NT2/D1 (cell line): ENCODE measurements around the gene KCNS3.

ENCODE experiments used
- DNase-seq: peaks from one replicate; pipeline ENCODE4 v3.0.0-alpha.2; 2011; ENCODE audit warnings: low read depth, low spot score
- H3K27me3 ChIP-seq: 2 replicates; pipeline ENCODE4 v1.6.0; 2011; ENCODE audit warnings: mild to moderate bottlenecking; ENCODE audit not compliant: insufficient read length, insufficient read depth
- H3K36me3 ChIP-seq: 2 replicates; pipeline ENCODE4 v1.6.1; 2011; ENCODE audit warnings: mild to moderate bottlenecking, low read length, mixed read lengths; ENCODE audit not compliant: insufficient read depth, insufficient read length
- H3K4me1 ChIP-seq: 2 replicates; pipeline ENCODE4 v1.5.1; 2011; ENCODE audit not compliant: insufficient read depth, insufficient read length
- H3K4me3 ChIP-seq: 2 replicates; pipeline ENCODE4 v1.5.1; 2011; ENCODE audit warnings: low read depth; ENCODE audit not compliant: insufficient read length
- H3K9ac ChIP-seq: 2 replicates; pipeline ENCODE4 v1.6.0; 2011; ENCODE audit warnings: low read depth; ENCODE audit not compliant: insufficient read length
- H3K9me3 ChIP-seq: 2 replicates; pipeline ENCODE4 v1.5.1; 2011; ENCODE audit warnings: mild to moderate bottlenecking, low read length; ENCODE audit not compliant: insufficient read depth
- SUZ12 ChIP-seq: IDR thresholded peaks from 2 replicates; pipeline ENCODE4 v1.6.1; 2011; ENCODE audit not compliant: insufficient read length, insufficient read depth; ENCODE audit errors: extremely low read depth
- YY1 ChIP-seq: IDR thresholded peaks from 2 replicates; pipeline ENCODE4 v1.6.1; 2011; ENCODE audit not compliant: insufficient read length, insufficient read depth
- ZNF274 ChIP-seq: IDR thresholded peaks from 2 replicates; pipeline ENCODE4 v1.6.1; 2011; ENCODE audit warnings: mild to moderate bottlenecking, low read depth, low read length

KCNS3 gene

DNA sequence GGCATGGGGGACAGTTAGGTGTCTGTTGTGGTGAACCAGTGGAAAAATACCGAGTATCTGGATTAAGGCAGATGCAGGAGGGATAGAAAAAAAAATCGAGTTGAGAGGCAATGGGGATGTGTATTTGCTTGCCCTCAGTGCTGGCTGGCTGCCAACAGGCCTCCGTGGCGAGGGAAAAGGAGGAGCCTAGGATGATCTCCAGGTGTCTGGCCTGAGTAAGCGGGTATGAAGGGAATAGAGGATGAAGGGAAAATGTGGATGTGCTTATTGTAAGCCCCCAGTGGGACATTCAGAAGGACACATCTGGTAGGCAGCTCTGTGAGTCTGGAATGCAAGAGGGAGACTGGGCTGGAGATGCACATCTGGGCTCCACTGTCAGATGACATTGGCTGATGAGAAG is 22.8 kb downstream of the KCNS3 start:
- TF ChIP-seq ZNF274 (no peak), SUZ12 (no peak), YY1 (no peak)
- no peaks in the 10 kb centered on the region for H3K9me3 ChIP-seq
- no peak overlapping the region for H3K4me3 ChIP-seq
- H3K9ac ChIP-seq = no peak overlapping the region
- peaks cover 2% of the 10 kb centered on the region for H3K4me1 ChIP-seq
- DNase-seq = no peak
- H3K36me3 ChIP-seq = no peaks in the 10 kb centered on the region
- no peaks in the 10 kb centered on the region for H3K27me3 ChIP-seq

- H3K4me3 ChIP-seq = no peak overlapping the region
- no peak overlapping the region for H3K9ac ChIP-seq
- H3K9me3 ChIP-seq = peaks cover 6% of the 10 kb centered on the region; the same call in 1 of the 2 replicates
- TF ChIP-seq ZNF274 = no peak
- no peak for TF ChIP-seq SUZ12
- no peak for TF ChIP-seq YY1
- no peaks in the 10 kb centered on the region for H3K4me1 ChIP-seq
- H3K27me3 ChIP-seq = no peaks in the 10 kb centered on the region
- no peak for DNase-seq
- no peaks in the 10 kb centered on the region for H3K36me3 ChIP-seq
These were observed 32.5 kb downstream of the KCNS3 start for GRCh38 chr2:17910980-17911379.

GRCh38 chr2:17911491-17912260 is 33.2 kb downstream of the KCNS3 start:
- H3K4me1 ChIP-seq = no peaks in the 10 kb centered on the region
- TF ChIP-seq ZNF274 = no peak
- no peak for TF ChIP-seq SUZ12
- no peak for TF ChIP-seq YY1
- H3K9me3 ChIP-seq = peaks cover 6% of the 10 kb centered on the region; the same call in 1 of the 2 replicates
- H3K9ac ChIP-seq = no peak overlapping the region
- DNase-seq = no peak
- no peaks in the 10 kb centered on the region for H3K36me3 ChIP-seq
- H3K27me3 ChIP-seq = no peaks in the 10 kb centered on the region
- no peak overlapping the region for H3K4me3 ChIP-seq

GRCh38 chr2:17912266-17912691 is 33.8 kb downstream of the KCNS3 start:
- Histone ChIP-seq H3K9ac (no peak overlapping the region), H3K4me1 (no peaks in the 10 kb centered on the region), H3K4me3 (no peak overlapping the region), H3K36me3 (no peaks in the 10 kb centered on the region), H3K27me3 (no peaks in the 10 kb centered on the region), H3K9me3 (peaks cover 6% of the 10 kb centered on the region; the same call in 1 of the 2 replicates)
- TF ChIP-seq YY1 (no peak), SUZ12 (no peak), ZNF274 (no peak)
- DNase-seq = no peak

DNA sequence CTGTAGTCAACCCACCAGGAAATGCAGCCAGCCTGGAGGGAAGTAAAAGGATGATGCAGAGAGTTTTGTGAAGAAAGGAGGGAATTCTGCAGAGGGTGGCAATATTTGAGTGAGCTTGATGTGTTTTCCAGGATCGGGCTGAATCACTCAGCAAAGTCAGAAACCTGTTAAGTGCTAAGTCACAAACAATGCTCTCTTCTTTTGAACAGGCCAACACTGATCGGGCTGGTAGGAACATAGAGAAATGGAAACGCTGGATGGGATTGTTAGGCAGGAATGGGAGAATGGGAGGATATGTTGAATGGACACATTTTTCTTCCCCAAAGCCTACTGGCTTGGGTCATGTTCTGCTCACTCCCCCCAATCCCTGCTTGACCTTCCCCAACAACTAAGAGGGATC is 36.6 kb downstream of the KCNS3 start:
- no peak overlapping the region for H3K4me3 ChIP-seq
- no peaks in the 10 kb centered on the region for H3K9me3 ChIP-seq
- H3K27me3 ChIP-seq = no peaks in the 10 kb centered on the region
- no peak for TF ChIP-seq SUZ12
- TF ChIP-seq YY1 = no peak
- TF ChIP-seq ZNF274 = no peak
- H3K36me3 ChIP-seq = no peaks in the 10 kb centered on the region
- DNase-seq = no peak
- no peaks in the 10 kb centered on the region for H3K4me1 ChIP-seq
- H3K9ac ChIP-seq = no peak overlapping the region

GRCh38 chr2:17915811-17916518 is 37.5 kb downstream of the KCNS3 start:
- no peak overlapping the region for H3K9ac ChIP-seq
- no peaks in the 10 kb centered on the region for H3K36me3 ChIP-seq
- TF ChIP-seq YY1 (no peak), SUZ12 (no peak), ZNF274 (no peak)
- no peaks in the 10 kb centered on the region for H3K27me3 ChIP-seq
- no peaks in the 10 kb centered on the region for H3K9me3 ChIP-seq
- no peak for DNase-seq
- no peaks in the 10 kb centered on the region for H3K4me1 ChIP-seq
- H3K4me3 ChIP-seq = no peak overlapping the region

- TF ChIP-seq ZNF274 (no peak), SUZ12 (no peak), YY1 (no peak)
- Histone ChIP-seq H3K4me3 (no peak overlapping the region), H3K9me3 (no peaks in the 10 kb centered on the region), H3K27me3 (no peaks in the 10 kb centered on the region), H3K36me3 (no peaks in the 10 kb centered on the region), H3K4me1 (no peaks in the 10 kb centered on the region), H3K9ac (no peak overlapping the region)
- no peak for DNase-seq
These were observed 38.1 kb downstream of the KCNS3 start for GRCh38 chr2:17916584-17916983.
